HUES64 (cell line): Measurements from ENCODE around the gene NLRP11. TPM values are rescaled to one million over a fixed set of nuclear protein-coding genes. Genes with fewer than 3 reads are reported as not detected.

Source experiments
- H3K27ac ChIP-seq: 2 replicates; pipeline ENCODE4 v1.7.0; 2013; ENCODE audit warnings: low read depth, low read length, inconsistent platforms
- H3K27me3 ChIP-seq: 2 replicates; pipeline ENCODE4 v1.6.1; 2013; ENCODE audit warnings: mild to moderate bottlenecking, low read length; ENCODE audit not compliant: insufficient read depth
- H3K36me3 ChIP-seq: 2 replicates; pipeline ENCODE4 v1.6.1; 2013; ENCODE audit warnings: mild to moderate bottlenecking, low read length; ENCODE audit not compliant: insufficient read depth
- H3K4me1 ChIP-seq: 2 replicates; pipeline ENCODE4 v1.6.1; 2013; ENCODE audit warnings: mild to moderate bottlenecking, low read length, moderate library complexity; ENCODE audit not compliant: insufficient read depth
- H3K4me3 ChIP-seq: 2 replicates; pipeline ENCODE4 v1.5.1; 2013; ENCODE audit warnings: mild to moderate bottlenecking, low read length, moderate library complexity
- H3K9ac ChIP-seq: 2 replicates; pipeline ENCODE4 v1.6.1; 2013; ENCODE audit warnings: mild to moderate bottlenecking, low read depth, low read length
- H3K9me3 ChIP-seq: 2 replicates; pipeline ENCODE4 v1.6.1; 2013; ENCODE audit warnings: low read depth, low read length; ENCODE audit not compliant: insufficient read depth
- WGBS: fragments of 150-250, 120-280 bp; methylation state at CpG from one replicate; pipeline ENCODE4 v1.1.7; 2013; ENCODE audit warnings: missing lambda C conversion rate; 5-methylcytosine and 5-hydroxymethylcytosine counted together
- polyA plus RNA-seq, 2 experiments: library from polyadenylated mRNA; stranded (reverse); fragments of 50-300 nt; gene quantifications; one replicate each; pipeline ENCODE4 v1.2.3, GENCODE V29; 2013

Gene NLRP11
- not detected for polyA plus RNA-seq (2013, experiment 1 of 2)
- not detected for polyA plus RNA-seq (2013, experiment 2 of 2)

GRCh38 chr19:55831846-55832245, at the start of gene NLRP11:
TSS of gene NLRP11 (minus strand) at chr19:55831999. CDS start at chr19:55818174, 13,825 bp downstream.
- no peak within 1 kb of the TSS for H3K4me3 ChIP-seq
- no peaks in the 10 kb centered on the region for H3K36me3 ChIP-seq
- no peaks in the 10 kb centered on the region for H3K27me3 ChIP-seq
- H3K9ac ChIP-seq, result no peak within 1 kb of the TSS
- WGBS, result 87% methylated on average over 10 of the region's 10 CpGs
- H3K4me1 ChIP-seq, result no peaks in the 10 kb centered on the region
- H3K9me3 ChIP-seq, result peaks cover 75% of the 10 kb centered on the region
- no peak within 1 kb of the TSS for H3K27ac ChIP-seq

GRCh38 chr19:55877211-55877610, 45.4 kb upstream of the NLRP11 start:
- H3K9ac ChIP-seq, result no peak overlapping the region
- H3K9me3 ChIP-seq, result peaks cover 91% of the 10 kb centered on the region
- 47% methylated on average over 3 of the region's 3 CpGs for WGBS
- H3K4me3 ChIP-seq, result no peak overlapping the region
- no peaks in the 10 kb centered on the region for H3K27me3 ChIP-seq
- H3K27ac ChIP-seq, result no peak overlapping the region
- no peaks in the 10 kb centered on the region for H3K4me1 ChIP-seq
- H3K36me3 ChIP-seq, result no peaks in the 10 kb centered on the region

GRCh38 chr19:55870736-55871135, 38.9 kb upstream of the NLRP11 start:
- Histone ChIP-seq H3K9me3 (peaks cover 94% of the 10 kb centered on the region), H3K4me3 (no peak overlapping the region), H3K9ac (no peak overlapping the region), H3K27ac (no peak overlapping the region), H3K4me1 (no peaks in the 10 kb centered on the region), H3K27me3 (no peaks in the 10 kb centered on the region), H3K36me3 (no peaks in the 10 kb centered on the region)
- WGBS, result 78% methylated on average over 11 of the region's 11 CpGs

- Histone ChIP-seq H3K27ac (no peak overlapping the region), H3K9ac (no peak overlapping the region), H3K27me3 (no peaks in the 10 kb centered on the region), H3K4me1 (no peaks in the 10 kb centered on the region), H3K4me3 (no peak overlapping the region), H3K36me3 (no peaks in the 10 kb centered on the region), H3K9me3 (peaks cover 91% of the 10 kb centered on the region)
- WGBS, result 90% methylated on average over 7 of the region's 7 CpGs
Measured at GRCh38 chr19:55867101-55867500, 35.3 kb upstream of the NLRP11 start.

- H3K4me1 ChIP-seq, result no peaks in the 10 kb centered on the region
- H3K27ac ChIP-seq, result no peak overlapping the region
- H3K4me3 ChIP-seq, result no peak overlapping the region
- peaks cover 93% of the 10 kb centered on the region for H3K9me3 ChIP-seq
- 60% methylated on average over 3 of the region's 3 CpGs for WGBS
- H3K36me3 ChIP-seq, result no peaks in the 10 kb centered on the region
- no peak overlapping the region for H3K9ac ChIP-seq
- no peaks in the 10 kb centered on the region for H3K27me3 ChIP-seq
Measured at GRCh38 chr19:55866521-55866920, 34.7 kb upstream of the NLRP11 start.

GRCh38 chr19:55858969-55859368, 27.2 kb upstream of the NLRP11 start:
- WGBS, result 52% methylated on average over 5 of the region's 5 CpGs

GRCh38 chr19:55858401-55858800, 26.6 kb upstream of the NLRP11 start:
- Histone ChIP-seq H3K4me3 (no peak overlapping the region), H3K9ac (no peak overlapping the region), H3K27me3 (no peaks in the 10 kb centered on the region), H3K36me3 (no peaks in the 10 kb centered on the region), H3K9me3 (peaks cover 84% of the 10 kb centered on the region), H3K4me1 (no peaks in the 10 kb centered on the region), H3K27ac (no peak overlapping the region)
- 89% methylated on average over 14 of the region's 14 CpGs for WGBS

More at GRCh38 chr19:55858969-55859368, 27.2 kb upstream of the NLRP11 start:
- Histone ChIP-seq H3K4me3 (no peak overlapping the region), H3K9me3 (peaks cover 84% of the 10 kb centered on the region), H3K36me3 (no peaks in the 10 kb centered on the region), H3K27me3 (no peaks in the 10 kb centered on the region), H3K27ac (no peak overlapping the region), H3K9ac (no peak overlapping the region), H3K4me1 (no peaks in the 10 kb centered on the region)

GRCh38 chr19:55857974-55858373, 26.2 kb upstream of the NLRP11 start:
- H3K4me3 ChIP-seq, result no peak overlapping the region
- WGBS, result 87% methylated on average over 23 of the region's 23 CpGs
- no peak overlapping the region for H3K27ac ChIP-seq
- no peak overlapping the region for H3K9ac ChIP-seq
- no peaks in the 10 kb centered on the region for H3K27me3 ChIP-seq
- H3K9me3 ChIP-seq, result peaks cover 84% of the 10 kb centered on the region
- H3K36me3 ChIP-seq, result no peaks in the 10 kb centered on the region
- H3K4me1 ChIP-seq, result no peaks in the 10 kb centered on the region

- no peak overlapping the region for H3K27ac ChIP-seq
- no peak overlapping the region for H3K4me3 ChIP-seq
- H3K4me1 ChIP-seq, result no peaks in the 10 kb centered on the region
- H3K9me3 ChIP-seq, result peaks cover 86% of the 10 kb centered on the region
- H3K9ac ChIP-seq, result no peak overlapping the region
- H3K36me3 ChIP-seq, result no peaks in the 10 kb centered on the region
- H3K27me3 ChIP-seq, result no peaks in the 10 kb centered on the region
- 88% methylated on average over 4 of the region's 4 CpGs for WGBS
Measured at GRCh38 chr19:55857149-55857548, 25.4 kb upstream of the NLRP11 start.

- no peaks in the 10 kb centered on the region for H3K27me3 ChIP-seq
- no peaks in the 10 kb centered on the region for H3K36me3 ChIP-seq
- H3K9ac ChIP-seq, result no peak overlapping the region
- H3K9me3 ChIP-seq, result peaks cover 75% of the 10 kb centered on the region
- H3K4me3 ChIP-seq, result no peak overlapping the region
- H3K4me1 ChIP-seq, result no peaks in the 10 kb centered on the region
- H3K27ac ChIP-seq, result no peak overlapping the region
- 78% methylated on average over 1 of the region's 1 CpG for WGBS
Measured at GRCh38 chr19:55855160-55855559, 23.4 kb upstream of the NLRP11 start.

- Histone ChIP-seq H3K4me1 (no peaks in the 10 kb centered on the region), H3K9me3 (peaks cover 79% of the 10 kb centered on the region), H3K27me3 (no peaks in the 10 kb centered on the region), H3K36me3 (no peaks in the 10 kb centered on the region), H3K9ac (no peak overlapping the region), H3K4me3 (no peak overlapping the region), H3K27ac (no peak overlapping the region)
- WGBS, result 65% methylated on average over 2 of the region's 4 CpGs
Measured at GRCh38 chr19:55838906-55839305, 7.1 kb upstream of the NLRP11 start.

GRCh38 chr19:55838251-55838650, 6.5 kb upstream of the NLRP11 start:
- no peaks in the 10 kb centered on the region for H3K4me1 ChIP-seq
- no peaks in the 10 kb centered on the region for H3K27me3 ChIP-seq
- WGBS, result 47% methylated on average over 3 of the region's 3 CpGs
- H3K27ac ChIP-seq, result no peak overlapping the region
- H3K9me3 ChIP-seq, result peaks cover 83% of the 10 kb centered on the region
- H3K9ac ChIP-seq, result no peak overlapping the region
- no peaks in the 10 kb centered on the region for H3K36me3 ChIP-seq
- H3K4me3 ChIP-seq, result no peak overlapping the region
